DOHH2 (cell line): ENCODE measurements around the gene TMEM219.

Source experiments
- EZH2phosphoT487 ChIP-seq: fragments of 200-600 bp; sonication (generic); IDR thresholded peaks from 2 replicates; pipeline ENCODE4 v1.6.1; 2017; ENCODE audit warnings: borderline replicate concordance, mild to moderate bottlenecking, antibody characterized with exemption, low read length, moderate library complexity, mixed read lengths
- TF ChIP-seq, protein P1 (sequence below): fragments of 200-600 bp; sonication (generic); IDR thresholded peaks from one replicate; pipeline ENCODE4 v1.5.1; 2014; ENCODE audit warnings: antibody characterized with exemption, mild to moderate bottlenecking, low read depth, low read length; ENCODE audit not compliant: poor library complexity, severe bottlenecking

DNA sequence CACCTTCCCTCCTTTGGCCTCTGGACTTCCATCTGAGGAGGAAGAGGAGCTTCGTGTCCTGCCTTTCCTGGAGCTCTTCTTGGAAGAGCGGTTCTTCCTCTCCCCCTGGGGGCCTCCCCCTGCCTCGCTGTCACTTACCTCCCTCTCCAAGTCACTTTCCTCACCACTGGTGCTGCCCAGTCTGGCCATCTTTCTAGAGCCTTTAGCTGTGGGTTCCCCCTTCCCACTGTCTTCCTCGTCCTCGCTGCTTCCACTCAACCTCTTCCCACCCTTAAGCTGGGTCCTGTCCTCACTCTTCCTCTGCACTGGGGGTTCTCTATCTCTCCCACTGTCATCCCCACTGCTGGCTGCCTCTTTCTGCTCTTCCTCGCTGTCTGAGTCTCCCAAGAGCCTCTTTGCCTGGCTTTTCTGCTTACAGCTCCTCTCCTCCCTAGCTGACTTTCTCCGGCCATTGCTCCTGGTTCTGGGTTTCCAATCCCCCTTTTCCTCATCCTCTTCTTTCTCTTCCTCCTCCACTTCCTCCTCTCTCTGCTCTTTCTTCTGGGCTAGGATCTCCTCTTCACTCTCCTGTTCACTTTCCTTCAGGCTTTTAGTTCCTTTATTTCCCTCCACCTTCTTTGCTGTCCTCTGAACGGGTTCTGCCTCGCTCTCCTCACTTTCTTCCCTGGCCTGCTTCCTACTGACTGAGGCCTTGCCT is 32.2 kb downstream of the TMEM219 start:
- no peak for TF ChIP-seq EZH2phosphoT487
- TF ChIP-seq, protein P1, sequence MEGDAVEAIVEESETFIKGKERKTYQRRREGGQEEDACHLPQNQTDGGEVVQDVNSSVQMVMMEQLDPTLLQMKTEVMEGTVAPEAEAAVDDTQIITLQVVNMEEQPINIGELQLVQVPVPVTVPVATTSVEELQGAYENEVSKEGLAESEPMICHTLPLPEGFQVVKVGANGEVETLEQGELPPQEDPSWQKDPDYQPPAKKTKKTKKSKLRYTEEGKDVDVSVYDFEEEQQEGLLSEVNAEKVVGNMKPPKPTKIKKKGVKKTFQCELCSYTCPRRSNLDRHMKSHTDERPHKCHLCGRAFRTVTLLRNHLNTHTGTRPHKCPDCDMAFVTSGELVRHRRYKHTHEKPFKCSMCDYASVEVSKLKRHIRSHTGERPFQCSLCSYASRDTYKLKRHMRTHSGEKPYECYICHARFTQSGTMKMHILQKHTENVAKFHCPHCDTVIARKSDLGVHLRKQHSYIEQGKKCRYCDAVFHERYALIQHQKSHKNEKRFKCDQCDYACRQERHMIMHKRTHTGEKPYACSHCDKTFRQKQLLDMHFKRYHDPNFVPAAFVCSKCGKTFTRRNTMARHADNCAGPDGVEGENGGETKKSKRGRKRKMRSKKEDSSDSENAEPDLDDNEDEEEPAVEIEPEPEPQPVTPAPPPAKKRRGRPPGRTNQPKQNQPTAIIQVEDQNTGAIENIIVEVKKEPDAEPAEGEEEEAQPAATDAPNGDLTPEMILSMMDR = no peak
